ENCODE results near the gene MARCHF7. TPM values are rescaled to one million over a fixed set of nuclear protein-coding genes. Genes with fewer than 3 reads are reported as not detected.

Gene MARCHF7
- total and polyA plus RNA-seq, 2 experiments from 2014 or later = 71.2 to 166 TPM

GRCh38 chr2:159737292-159737916 is 25.1 kb downstream of the MARCHF7 start:
- WGBS (ENCODE audit: low lambda C conversion rate, missing lambda C conversion rate) = 100% methylated on average over 1 of the region's 1 CpG
- Histone ChIP-seq H3K4me3 (no peak overlapping the region), H3K4me2 (no peak overlapping the region), H3K27me3 (no peaks in the 10 kb centered on the region), H3K27ac (no peak overlapping the region), H3K79me2 (peaks cover 98% of the 10 kb centered on the region), H2AFZ (no peak overlapping the region), H3K36me3 (replicated peaks; ENCODE audit: insufficient read depth, low read depth) (no peaks in the 10 kb centered on the region), H3K4me1 (ENCODE audit: insufficient read depth) (no peaks in the 10 kb centered on the region), H3K9me3 (ENCODE audit: low read depth) (no peaks in the 10 kb centered on the region), H3K9me2 (replicated peaks; ENCODE audit: insufficient read depth) (no peaks in the 10 kb centered on the region), H4K20me1 (ENCODE audit: insufficient read depth, poor library complexity, severe bottlenecking) (peaks cover 51% of the 10 kb centered on the region)
- TF ChIP-seq EZH2phosphoT487 (IDR thresholded peaks at IDR 0.05; ENCODE audit: low read depth, severe bottlenecking, unreplicated experiment) (no peak), EZH2 (IDR thresholded peaks at IDR 0.05; ENCODE audit: borderline replicate concordance) (no peak), CTCF (IDR thresholded peaks at IDR 0.05; ENCODE audit: poor library complexity) (no peak)
- no peak for DNase-seq (ENCODE audit: low spot score)

GRCh38 chr2:159737917-159738296 is 25.6 kb downstream of the MARCHF7 start:
- H3K27me3 ChIP-seq = no peaks in the 10 kb centered on the region
- TF ChIP-seq CTCF (IDR thresholded peaks at IDR 0.05; ENCODE audit: poor library complexity) (no peak), EZH2 (IDR thresholded peaks at IDR 0.05; ENCODE audit: borderline replicate concordance) (no peak), EZH2phosphoT487 (IDR thresholded peaks at IDR 0.05; ENCODE audit: low read depth, severe bottlenecking, unreplicated experiment) (no peak)
- no peaks in the 10 kb centered on the region for H3K9me2 ChIP-seq (replicated peaks; ENCODE audit: insufficient read depth)
- no peaks in the 10 kb centered on the region for H3K4me1 ChIP-seq (ENCODE audit: insufficient read depth)
- H2AFZ ChIP-seq = no peak overlapping the region
- H3K4me2 ChIP-seq = no peak overlapping the region
- peaks cover 48% of the 10 kb centered on the region for H4K20me1 ChIP-seq (ENCODE audit: insufficient read depth, poor library complexity, severe bottlenecking)
- H3K27ac ChIP-seq = no peak overlapping the region
- DNase-seq (ENCODE audit: low spot score) = no peak
- H3K9me3 ChIP-seq (ENCODE audit: low read depth) = no peaks in the 10 kb centered on the region
- peaks cover 100% of the 10 kb centered on the region for H3K79me2 ChIP-seq
- no peak overlapping the region for H3K4me3 ChIP-seq
- H3K36me3 ChIP-seq (replicated peaks; ENCODE audit: insufficient read depth, low read depth) = no peaks in the 10 kb centered on the region
- 91% methylated on average over 11 of the region's 11 CpGs for WGBS (ENCODE audit: low lambda C conversion rate, missing lambda C conversion rate)

- no peaks in the 10 kb centered on the region for H3K4me1 ChIP-seq (ENCODE audit: insufficient read depth)
- H3K27ac ChIP-seq = no peak overlapping the region
- peaks cover 99% of the 10 kb centered on the region for H3K79me2 ChIP-seq
- DNase-seq (ENCODE audit: low spot score) = no peak
- no peak overlapping the region for H2AFZ ChIP-seq
- H3K27me3 ChIP-seq = no peaks in the 10 kb centered on the region
- no peaks in the 10 kb centered on the region for H3K36me3 ChIP-seq (replicated peaks; ENCODE audit: insufficient read depth, low read depth)
- no peak overlapping the region for H3K4me3 ChIP-seq
- no peaks in the 10 kb centered on the region for H3K9me3 ChIP-seq (ENCODE audit: low read depth)
- H3K9me2 ChIP-seq (replicated peaks; ENCODE audit: insufficient read depth) = no peaks in the 10 kb centered on the region
- WGBS (ENCODE audit: low lambda C conversion rate, missing lambda C conversion rate) = 96% methylated on average over 15 of the region's 15 CpGs
- TF ChIP-seq CTCF (IDR thresholded peaks at IDR 0.05; ENCODE audit: poor library complexity) (no peak), EZH2 (IDR thresholded peaks at IDR 0.05; ENCODE audit: borderline replicate concordance) (no peak), EZH2phosphoT487 (IDR thresholded peaks at IDR 0.05; ENCODE audit: low read depth, severe bottlenecking, unreplicated experiment) (no peak)
- peaks cover 44% of the 10 kb centered on the region for H4K20me1 ChIP-seq (ENCODE audit: insufficient read depth, poor library complexity, severe bottlenecking)
- no peak overlapping the region for H3K4me2 ChIP-seq
These were observed 26.4 kb downstream of the MARCHF7 start for GRCh38 chr2:159738509-159739390.

Measured in hepatocyte (in vitro differentiated cells).